ENCODE data around the gene CLEC4A.

Gene CLEC4A

GRCh38 chr12:8123124-8123912 is at the start of gene CLEC4A:
CLEC4A (plus strand) TSS chr12:8123617; CDS start chr12:8123879, 262 bp downstream.
- TF ChIP-seq, protein P1, sequence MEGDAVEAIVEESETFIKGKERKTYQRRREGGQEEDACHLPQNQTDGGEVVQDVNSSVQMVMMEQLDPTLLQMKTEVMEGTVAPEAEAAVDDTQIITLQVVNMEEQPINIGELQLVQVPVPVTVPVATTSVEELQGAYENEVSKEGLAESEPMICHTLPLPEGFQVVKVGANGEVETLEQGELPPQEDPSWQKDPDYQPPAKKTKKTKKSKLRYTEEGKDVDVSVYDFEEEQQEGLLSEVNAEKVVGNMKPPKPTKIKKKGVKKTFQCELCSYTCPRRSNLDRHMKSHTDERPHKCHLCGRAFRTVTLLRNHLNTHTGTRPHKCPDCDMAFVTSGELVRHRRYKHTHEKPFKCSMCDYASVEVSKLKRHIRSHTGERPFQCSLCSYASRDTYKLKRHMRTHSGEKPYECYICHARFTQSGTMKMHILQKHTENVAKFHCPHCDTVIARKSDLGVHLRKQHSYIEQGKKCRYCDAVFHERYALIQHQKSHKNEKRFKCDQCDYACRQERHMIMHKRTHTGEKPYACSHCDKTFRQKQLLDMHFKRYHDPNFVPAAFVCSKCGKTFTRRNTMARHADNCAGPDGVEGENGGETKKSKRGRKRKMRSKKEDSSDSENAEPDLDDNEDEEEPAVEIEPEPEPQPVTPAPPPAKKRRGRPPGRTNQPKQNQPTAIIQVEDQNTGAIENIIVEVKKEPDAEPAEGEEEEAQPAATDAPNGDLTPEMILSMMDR (IDR thresholded peaks at IDR 0.05; ENCODE audit: poor library complexity, severe bottlenecking), result no peak
- Histone ChIP-seq H3K4me3 (ENCODE audit: severe bottlenecking) (no peak within 1 kb of the TSS), H3K4me1 (ENCODE audit: insufficient read depth, poor library complexity, severe bottlenecking) (no peaks in the 10 kb centered on the region), H3K27ac (ENCODE audit: poor library complexity, severe bottlenecking) (no peak within 1 kb of the TSS), H3K36me3 (ENCODE audit: low read depth) (no peaks in the 10 kb centered on the region), H3K27me3 (ENCODE audit: insufficient read depth, poor library complexity, severe bottlenecking) (no peaks in the 10 kb centered on the region), H3K9me3 (ENCODE audit: severe bottlenecking) (no peaks in the 10 kb centered on the region)
- DNase-seq (ENCODE audit: low spot score) (no peak), ATAC-seq (ENCODE audit: low read depth) (no peak)

DNA sequence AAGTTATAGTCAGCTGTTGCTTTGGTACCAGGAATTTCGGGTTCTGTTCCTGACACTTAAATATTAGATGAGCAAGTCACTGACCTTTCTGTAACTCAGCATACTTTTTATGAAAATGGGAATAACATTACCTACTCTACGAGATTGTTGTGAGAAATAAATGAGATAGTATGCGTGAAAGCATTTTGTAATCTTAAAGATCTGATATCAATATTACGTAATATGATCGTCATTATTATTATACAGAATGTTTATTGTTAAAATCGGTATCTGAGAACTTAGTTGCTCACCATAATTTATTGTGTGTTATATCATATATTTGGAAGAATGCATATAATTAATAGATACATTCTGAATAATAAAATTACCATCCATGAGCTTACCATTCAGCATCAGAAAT is 47.5 kb upstream of the CLEC4A start:
- TF ChIP-seq, protein P1 (IDR thresholded peaks at IDR 0.05; ENCODE audit: poor library complexity, severe bottlenecking), result no peak
- no peaks in the 10 kb centered on the region for H3K27me3 ChIP-seq (ENCODE audit: insufficient read depth, poor library complexity, severe bottlenecking)

GRCh38 chr12:8076366-8076765 is 47.1 kb upstream of the CLEC4A start:
- no peak for ATAC-seq (ENCODE audit: low read depth)
- H3K36me3 ChIP-seq (ENCODE audit: low read depth), result no peaks in the 10 kb centered on the region
- no peaks in the 10 kb centered on the region for H3K9me3 ChIP-seq (ENCODE audit: severe bottlenecking)
- no peaks in the 10 kb centered on the region for H3K27me3 ChIP-seq (ENCODE audit: insufficient read depth, poor library complexity, severe bottlenecking)
- no peak overlapping the region for H3K4me3 ChIP-seq (ENCODE audit: severe bottlenecking)
- peaks cover 3% of the 10 kb centered on the region for H3K4me1 ChIP-seq (ENCODE audit: insufficient read depth, poor library complexity, severe bottlenecking)
- TF ChIP-seq, protein P1 (IDR thresholded peaks at IDR 0.05; ENCODE audit: poor library complexity, severe bottlenecking), result no peak
- no peak for DNase-seq (ENCODE audit: low spot score)
- H3K27ac ChIP-seq (ENCODE audit: poor library complexity, severe bottlenecking), result no peak overlapping the region

More for the DNA sequence above, 47.5 kb upstream of the CLEC4A start:
- ATAC-seq (ENCODE audit: low read depth) (no peak), DNase-seq (ENCODE audit: low spot score) (no peak)
- Histone ChIP-seq H3K4me3 (ENCODE audit: severe bottlenecking) (no peak overlapping the region), H3K27ac (ENCODE audit: poor library complexity, severe bottlenecking) (no peak overlapping the region), H3K4me1 (ENCODE audit: insufficient read depth, poor library complexity, severe bottlenecking) (peaks cover 3% of the 10 kb centered on the region), H3K9me3 (ENCODE audit: severe bottlenecking) (no peaks in the 10 kb centered on the region), H3K36me3 (ENCODE audit: low read depth) (no peaks in the 10 kb centered on the region)

DNA sequence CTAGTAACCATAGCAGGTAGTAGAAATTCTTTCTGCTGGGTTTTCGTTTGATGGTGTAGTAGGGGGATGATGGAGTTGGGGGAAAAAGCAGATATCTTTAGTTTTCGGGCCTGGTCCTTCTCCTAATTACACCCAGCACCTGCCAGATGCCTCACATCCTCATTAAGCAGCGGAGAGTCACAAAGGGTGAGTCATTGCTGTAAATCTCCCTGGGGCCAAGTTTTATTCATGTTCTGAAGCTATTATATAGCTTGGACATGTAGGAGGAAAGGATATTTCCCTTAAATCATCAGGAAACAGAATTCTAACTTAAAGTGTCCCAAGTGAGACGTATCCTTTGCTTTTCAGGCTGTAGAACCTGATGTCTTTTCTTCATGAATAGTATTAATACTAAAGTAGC is 46.2 kb upstream of the CLEC4A start:
- peak; percentile 48; the same call in 1 of the 3 replicates for ATAC-seq (ENCODE audit: low read depth)
- Histone ChIP-seq H3K9me3 (ENCODE audit: severe bottlenecking) (no peaks in the 10 kb centered on the region), H3K27me3 (ENCODE audit: insufficient read depth, poor library complexity, severe bottlenecking) (no peaks in the 10 kb centered on the region), H3K27ac (ENCODE audit: poor library complexity, severe bottlenecking) (no peak overlapping the region), H3K4me1 (ENCODE audit: insufficient read depth, poor library complexity, severe bottlenecking) (peaks cover 3% of the 10 kb centered on the region), H3K36me3 (ENCODE audit: low read depth) (no peaks in the 10 kb centered on the region), H3K4me3 (ENCODE audit: severe bottlenecking) (no peak overlapping the region)
- no peak for DNase-seq (ENCODE audit: low spot score)
- TF ChIP-seq, protein P1 (IDR thresholded peaks at IDR 0.05; ENCODE audit: poor library complexity, severe bottlenecking), result no peak

GRCh38 chr12:8078398-8078797 is 45.0 kb upstream of the CLEC4A start:
- Histone ChIP-seq H3K4me1 (ENCODE audit: insufficient read depth, poor library complexity, severe bottlenecking) (peaks cover 3% of the 10 kb centered on the region), H3K27ac (ENCODE audit: poor library complexity, severe bottlenecking) (no peak overlapping the region), H3K9me3 (ENCODE audit: severe bottlenecking) (no peaks in the 10 kb centered on the region), H3K4me3 (ENCODE audit: severe bottlenecking) (no peak overlapping the region), H3K36me3 (ENCODE audit: low read depth) (no peaks in the 10 kb centered on the region), H3K27me3 (ENCODE audit: insufficient read depth, poor library complexity, severe bottlenecking) (no peaks in the 10 kb centered on the region)
- TF ChIP-seq, protein P1 (IDR thresholded peaks at IDR 0.05; ENCODE audit: poor library complexity, severe bottlenecking), result peak; percentile 52
- ATAC-seq (ENCODE audit: low read depth) (no peak; the same call in 2 of the 3 replicates), DNase-seq (ENCODE audit: low spot score) (no peak)
